ENCODE measurements around the gene HOMER3.

DNA sequence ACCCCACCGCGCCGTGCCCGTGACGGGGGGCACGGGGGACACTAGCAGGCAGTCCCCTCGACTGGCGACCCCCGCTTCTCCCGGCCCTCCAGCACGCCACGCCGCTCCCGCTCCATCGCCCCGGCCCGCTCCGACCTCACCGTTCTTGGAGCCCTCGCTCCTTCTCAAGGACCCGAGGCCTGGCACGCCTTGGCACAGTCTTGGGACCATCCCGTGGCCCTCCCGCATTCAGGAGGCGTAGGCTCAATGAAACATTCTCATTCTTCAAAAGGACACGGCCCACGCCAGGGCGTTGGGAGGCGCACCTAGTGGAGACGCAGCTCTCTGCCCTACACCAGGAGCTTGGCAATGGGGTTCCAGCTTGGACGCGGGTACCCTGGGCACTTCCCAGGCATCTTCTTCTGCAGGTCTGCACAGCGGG lies 44.6 kb downstream of the HOMER3 start:
- TF ChIP-seq ZFP3 (CRISPR knock-in tag; IDR thresholded peaks at IDR 0.05) (no peak), RARB (CRISPR knock-in tag; IDR thresholded peaks at IDR 0.05) (no peak)

Measured in SK-N-SH treated with all-trans-retinoic acid at 6 μM for 48 hours (cell line).